HG02588 (cell line): ENCODE data around the gene OSTN.

Experiments
- ATAC-seq: cut with Tn5 transposase; IDR thresholded peaks from one replicate; pipeline ENCODE4 v1.9.1; 2021; ENCODE audit warnings: mild to moderate bottlenecking, moderate library complexity; ENCODE audit not compliant: unreplicated experiment

Gene OSTN

DNA sequence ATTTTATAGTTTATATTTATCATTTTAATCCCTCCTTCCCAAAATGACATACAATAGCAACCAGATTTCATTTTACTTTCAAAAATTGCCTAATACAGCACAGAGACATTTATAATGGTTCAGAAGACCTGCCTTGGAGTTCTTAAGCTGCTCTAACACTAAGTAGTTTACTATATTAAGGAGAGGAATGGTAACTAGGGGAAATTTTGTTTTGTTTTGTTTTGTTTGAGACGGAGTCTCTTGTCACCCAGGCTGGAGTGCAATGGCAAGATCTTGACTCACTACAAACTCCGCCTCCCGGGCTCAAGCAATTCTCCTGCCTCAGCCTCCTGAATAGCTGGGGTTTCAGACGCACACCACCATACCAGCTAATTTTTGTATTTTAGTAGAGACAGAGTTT, 107.4 kb downstream of the OSTN start:
- ATAC-seq, result no peak

DNA sequence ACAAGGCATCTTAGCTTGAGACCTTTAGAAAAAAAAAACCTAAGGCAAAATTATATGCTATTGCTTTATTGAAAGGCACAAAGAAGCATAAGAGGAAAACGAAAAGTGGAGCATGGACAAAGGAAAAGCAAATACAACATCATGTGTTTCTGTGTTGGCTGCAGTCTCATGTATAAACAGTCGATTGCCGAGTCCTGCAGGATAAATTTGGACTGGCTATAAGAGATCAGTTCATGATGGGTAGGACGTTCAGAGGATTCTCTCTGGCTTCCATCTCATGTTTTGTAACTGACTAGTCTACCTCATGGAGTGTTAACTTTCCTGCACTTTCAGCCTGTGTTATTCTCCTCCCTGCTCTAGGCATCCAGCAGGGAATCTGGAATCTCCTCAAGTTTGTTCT, 108.3 kb downstream of the OSTN start:
- no peak for ATAC-seq

DNA sequence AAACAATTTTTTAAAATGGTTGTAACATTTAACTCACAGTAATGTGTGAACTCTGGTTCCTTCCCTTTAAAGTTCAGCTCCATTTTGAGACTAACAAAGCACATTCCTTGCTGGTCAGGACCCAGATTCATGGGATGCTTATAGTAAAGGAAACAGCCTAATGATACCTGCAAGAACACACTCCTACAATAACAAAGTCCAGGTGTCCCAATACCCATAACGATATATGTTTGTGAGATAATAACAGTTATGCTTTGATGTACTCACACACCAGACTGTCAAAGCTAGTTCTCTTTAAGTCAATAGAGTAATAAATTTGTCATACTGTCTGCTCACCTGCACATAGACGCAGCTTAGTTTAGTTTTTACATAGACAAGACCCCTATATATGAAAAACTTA, 114.3 kb downstream of the OSTN start:
- no peak for ATAC-seq

DNA sequence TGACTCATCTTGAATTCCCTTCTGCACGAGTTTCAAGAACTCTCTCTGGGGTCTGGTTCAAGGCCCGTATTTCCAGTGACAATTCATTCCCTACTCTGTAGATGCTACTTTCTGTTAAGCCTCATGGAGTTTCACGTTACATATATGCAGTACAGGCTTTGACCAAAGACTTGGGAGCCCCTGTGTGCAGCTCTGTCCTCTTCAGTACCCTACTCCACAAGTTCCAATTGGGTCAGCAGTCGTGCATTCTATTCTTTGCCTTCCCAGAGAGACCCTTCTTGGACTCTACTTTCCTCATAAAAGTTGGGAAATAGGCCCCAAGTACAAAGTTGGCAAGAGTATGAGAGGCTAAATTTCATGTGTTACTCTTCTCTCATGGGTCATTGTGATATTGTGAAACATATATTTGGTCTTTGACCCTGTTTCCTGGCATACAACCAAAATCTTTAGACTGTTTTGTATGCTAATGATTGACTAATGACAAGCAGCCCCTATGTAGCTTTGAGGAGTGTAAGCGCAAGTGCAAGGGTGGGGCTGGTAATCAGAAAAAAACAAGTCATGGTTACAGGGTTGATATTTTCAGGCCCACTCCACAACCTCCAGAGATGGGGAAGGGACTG, 115.2 kb downstream of the OSTN start:
- no peak for ATAC-seq
